Spleen (tissue), 7 donors: ENCODE data around the gene LRRC8D.
"Not testable (repeated sequence)": the region's sequence is repeated elsewhere in the genome, so short reads cannot be mapped to it uniquely, and the experiment has no call there.

ENCODE experiments used
- POLR2A ChIP-seq, 3 donors: fragments of 450-650 bp; IDR thresholded peaks; one replicate each; pipeline ENCODE4 v1.5.1; 2017; ENCODE audit warnings: antibody characterized with exemption in 3 of 3, mild to moderate bottlenecking in 1 of 3
- POLR2AphosphoS5 ChIP-seq, 3 donors: sonication (generic); formaldehyde crosslinking; IDR thresholded peaks; one replicate each; pipeline ENCODE4 v1.5.1; 2017; ENCODE audit warnings: antibody characterized with exemption in 3 of 3
- TF ChIP-seq, protein P1 (sequence below), 11 experiments: fragments of 200-600 bp in 7 of 11; fragments of 450-650 bp in 4 of 11; sonication (generic) in 4 of 11; IDR thresholded peaks in 8 of 11; conservative IDR thresholded peaks in 3 of 11; 1 replicate in 7 of 11; 2 replicates in 4 of 11; pipeline versions ENCODE4 v1.4.0 to v1.8.0; 2016 to 2021; ENCODE audit warnings: antibody characterized with exemption in 11 of 11, inconsistent platforms in 4 of 11, mild to moderate bottlenecking in 1 of 11
- donor health status: DM: no; HTN: no; CAD: no; lungs with moderate emphysema.
- donor health status: DM: no; HTN: no; CAD: no.
- donor health status: DM: no; HTN: no; CAD: no.

DNA sequence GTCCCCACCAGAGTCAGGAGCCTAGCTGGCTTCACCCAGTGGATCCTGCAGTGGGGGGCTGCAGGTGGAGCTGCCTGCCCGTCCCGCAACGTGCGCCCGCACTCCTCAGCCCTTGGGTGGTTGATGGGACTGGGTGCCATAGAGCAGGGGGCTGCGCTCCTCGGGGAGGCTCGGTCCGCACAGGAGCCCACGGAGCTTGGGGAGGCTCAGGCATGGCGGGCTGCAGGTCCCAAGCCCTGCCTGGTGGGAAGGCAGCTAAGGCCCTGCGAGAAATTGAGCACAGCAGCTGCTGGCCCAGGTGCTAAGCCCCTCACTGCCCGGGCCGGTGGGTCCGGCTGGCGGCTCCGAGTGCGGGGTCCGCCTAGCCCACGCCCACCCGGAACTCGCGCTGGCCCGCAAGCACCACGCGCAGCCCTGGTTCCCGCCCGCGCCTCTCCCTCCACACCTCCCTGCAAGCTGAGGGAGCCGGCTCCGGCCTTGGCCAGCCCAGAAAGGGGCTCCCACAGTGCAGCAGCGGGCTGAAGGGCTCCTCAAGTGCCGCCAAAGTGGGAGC is 163.8 kb downstream of the LRRC8D start:
- TF ChIP-seq, protein P1, sequence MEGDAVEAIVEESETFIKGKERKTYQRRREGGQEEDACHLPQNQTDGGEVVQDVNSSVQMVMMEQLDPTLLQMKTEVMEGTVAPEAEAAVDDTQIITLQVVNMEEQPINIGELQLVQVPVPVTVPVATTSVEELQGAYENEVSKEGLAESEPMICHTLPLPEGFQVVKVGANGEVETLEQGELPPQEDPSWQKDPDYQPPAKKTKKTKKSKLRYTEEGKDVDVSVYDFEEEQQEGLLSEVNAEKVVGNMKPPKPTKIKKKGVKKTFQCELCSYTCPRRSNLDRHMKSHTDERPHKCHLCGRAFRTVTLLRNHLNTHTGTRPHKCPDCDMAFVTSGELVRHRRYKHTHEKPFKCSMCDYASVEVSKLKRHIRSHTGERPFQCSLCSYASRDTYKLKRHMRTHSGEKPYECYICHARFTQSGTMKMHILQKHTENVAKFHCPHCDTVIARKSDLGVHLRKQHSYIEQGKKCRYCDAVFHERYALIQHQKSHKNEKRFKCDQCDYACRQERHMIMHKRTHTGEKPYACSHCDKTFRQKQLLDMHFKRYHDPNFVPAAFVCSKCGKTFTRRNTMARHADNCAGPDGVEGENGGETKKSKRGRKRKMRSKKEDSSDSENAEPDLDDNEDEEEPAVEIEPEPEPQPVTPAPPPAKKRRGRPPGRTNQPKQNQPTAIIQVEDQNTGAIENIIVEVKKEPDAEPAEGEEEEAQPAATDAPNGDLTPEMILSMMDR (IDR thresholded peaks at IDR 0.05 in 8 of 11, conservative IDR thresholded peaks at IDR 0.05 in 3 of 11), result not testable (repeated sequence)
- TF ChIP-seq POLR2A, POLR2AphosphoS5 (IDR thresholded peaks at IDR 0.05): not testable (repeated sequence)
